SK-N-SH treated with all-trans-retinoic acid at 6 μM for 48 hours (cell line): Measurements from ENCODE around the gene CENPP.

ENCODE experiments used
- BACH2 ChIP-seq: fragments of 250-450 bp; sonication (Bioruptor Pico); IDR thresholded peaks from 2 replicates; pipeline ENCODE4 v1.9.0; 2021; ENCODE audit warnings: mild to moderate bottlenecking, borderline replicate concordance
- PATZ1 ChIP-seq: fragments of 250-450 bp; sonication (Bioruptor Pico); IDR thresholded peaks from 2 replicates; pipeline ENCODE4 v1.8.0; 2020; ENCODE audit warnings: mild to moderate bottlenecking, moderate library complexity, borderline replicate concordance
- RARB ChIP-seq: fragments of 250-450 bp; sonication (Bioruptor Pico); IDR thresholded peaks from 2 replicates; pipeline ENCODE4 v1.8.0; 2021; ENCODE audit warnings: mild to moderate bottlenecking, moderate library complexity

DNA sequence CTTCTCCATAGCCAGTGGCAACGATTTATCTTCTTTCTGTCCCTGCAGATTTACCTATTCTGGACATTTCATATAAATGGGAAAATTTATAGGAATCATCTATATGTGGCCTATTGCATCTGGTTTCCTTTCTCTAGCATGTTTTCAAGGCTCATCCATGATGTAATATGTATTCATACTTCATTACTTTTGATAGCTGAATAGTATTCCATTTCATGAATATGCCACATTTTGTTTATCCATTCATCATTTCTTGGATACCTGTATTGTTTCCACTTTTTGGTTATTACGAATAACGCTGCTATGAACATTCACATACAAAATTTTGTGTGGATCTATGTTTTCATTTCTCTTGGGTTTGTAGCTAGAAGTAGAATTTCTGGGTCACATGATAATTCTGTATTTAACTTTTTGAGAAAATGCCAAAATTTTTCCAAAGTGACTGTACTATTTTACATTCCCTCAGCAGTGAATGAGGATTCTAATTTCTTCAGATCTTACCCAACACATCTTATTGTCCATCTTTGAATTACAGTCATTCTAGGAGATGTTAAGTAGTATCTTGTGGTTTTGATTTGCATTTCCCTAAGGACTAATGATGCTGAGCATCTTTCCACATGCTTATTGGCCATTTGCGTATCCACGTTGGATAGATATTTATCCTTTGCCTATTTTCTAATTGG lies 35.9 kb upstream of the CENPP start:
- TF ChIP-seq BACH2 (CRISPR knock-in tag) (no peak), RARB (CRISPR knock-in tag) (no peak), PATZ1 (no peak)
